H9 (cell line): ENCODE data around the gene FLNC. TPM values are rescaled to one million over a fixed set of nuclear protein-coding genes. Genes with fewer than 3 reads are reported as not detected.

ENCODE experiments used
- DNase-seq: peaks from one replicate; pipeline ENCODE4 v3.0.0-alpha.2; 2017
- H2AFZ ChIP-seq: one replicate; pipeline ENCODE4 v1.6.1; 2013; ENCODE audit warnings: mild to moderate bottlenecking, low read length, control low read depth, moderate library complexity
- H2AK5ac ChIP-seq: 2 replicates; pipeline ENCODE4 v1.6.1; 2013; ENCODE audit warnings: low read length, control low read depth, mixed read lengths; ENCODE audit not compliant: insufficient read length
- H2BK120ac ChIP-seq: one replicate; pipeline ENCODE4 v1.6.1; 2013; ENCODE audit warnings: low read depth, mild to moderate bottlenecking, low read length, control low read depth, inconsistent platforms; ENCODE audit not compliant: poor library complexity, severe bottlenecking
- H2BK12ac ChIP-seq: 2 replicates; pipeline ENCODE4 v1.6.1; 2013; ENCODE audit warnings: low read length, control low read depth, mixed read lengths, low read depth; ENCODE audit not compliant: insufficient read length
- H2BK15ac ChIP-seq: 2 replicates; pipeline ENCODE4 v1.6.1; 2013; ENCODE audit warnings: low read depth, low read length, control low read depth
- H2BK20ac ChIP-seq: one replicate; pipeline ENCODE4 v1.6.1; 2013; ENCODE audit warnings: low read depth, mild to moderate bottlenecking, low read length, control low read depth, inconsistent platforms; ENCODE audit not compliant: poor library complexity, severe bottlenecking
- H2BK5ac ChIP-seq: 2 replicates; pipeline ENCODE4 v1.6.1; 2013; ENCODE audit warnings: low read length, control low read depth, mixed read lengths; ENCODE audit not compliant: insufficient read length
- H3K14ac ChIP-seq: 2 replicates; pipeline ENCODE4 v1.6.1; 2013; ENCODE audit warnings: low read length, control low read depth; ENCODE audit not compliant: insufficient read depth
- H3K18ac ChIP-seq: 2 replicates; pipeline ENCODE4 v1.6.1; 2013; ENCODE audit warnings: low read depth, mild to moderate bottlenecking, mixed read lengths, low read length, control low read depth; ENCODE audit not compliant: insufficient read length
- H3K23ac ChIP-seq: 2 replicates; pipeline ENCODE4 v1.6.1; 2013; ENCODE audit warnings: low read length, control low read depth, mixed read lengths, low read depth; ENCODE audit not compliant: insufficient read length
- H3K23me2 ChIP-seq: 2 replicates; pipeline ENCODE4 v1.6.1; 2013; ENCODE audit warnings: low read depth, mild to moderate bottlenecking, mixed read lengths, low read length, control low read depth; ENCODE audit not compliant: insufficient read length, poor library complexity, severe bottlenecking
- H3K27ac ChIP-seq: 2 replicates; pipeline ENCODE4 v1.5.1; 2013; ENCODE audit warnings: low read length, control low read depth, mixed read lengths, low read depth; ENCODE audit not compliant: insufficient read length
- H3K27me3 ChIP-seq: 2 replicates; pipeline ENCODE4 v1.6.1; 2013; ENCODE audit warnings: low read length, control low read depth, inconsistent platforms; ENCODE audit not compliant: insufficient read depth
- H3K4ac ChIP-seq: 2 replicates; pipeline ENCODE4 v1.6.1; 2013; ENCODE audit warnings: low read depth, mild to moderate bottlenecking, control low read depth, inconsistent platforms, low read length, moderate library complexity
- H3K4me1 ChIP-seq: 2 replicates; pipeline ENCODE4 v1.6.1; 2013; ENCODE audit warnings: low read length, control low read depth, inconsistent platforms; ENCODE audit not compliant: insufficient read depth
- H3K4me2 ChIP-seq: 2 replicates; pipeline ENCODE4 v1.6.1; 2013; ENCODE audit warnings: low read length, control low read depth, mixed read lengths; ENCODE audit not compliant: insufficient read length, insufficient read depth
- H3K56ac ChIP-seq: 2 replicates; pipeline ENCODE4 v1.6.1; 2013; ENCODE audit warnings: low read depth, mild to moderate bottlenecking, mixed read lengths, low read length, control low read depth; ENCODE audit not compliant: insufficient read length
- H3K79me1 ChIP-seq: 2 replicates; pipeline ENCODE4 v1.6.1; 2013; ENCODE audit warnings: low read depth, mild to moderate bottlenecking, moderate library complexity, low read length, control low read depth, inconsistent platforms; ENCODE audit not compliant: insufficient read depth, poor library complexity, severe bottlenecking
- H3K79me2 ChIP-seq: 2 replicates; pipeline ENCODE4 v1.6.1; 2013; ENCODE audit warnings: low read length, control low read depth, inconsistent platforms; ENCODE audit not compliant: insufficient read depth
- H3K9ac ChIP-seq: 2 replicates; pipeline ENCODE4 v1.6.1; 2013; ENCODE audit warnings: low read length, control low read depth, mixed read lengths; ENCODE audit not compliant: insufficient read length; ENCODE audit errors: extremely low read depth
- H3K9me3 ChIP-seq: one replicate; pipeline ENCODE4 v1.6.1; 2013; ENCODE audit warnings: low read depth, low read length, inconsistent platforms; ENCODE audit not compliant: control insufficient read depth
- H3T11ph ChIP-seq: one replicate; pipeline ENCODE4 v1.6.1; 2013; ENCODE audit warnings: mild to moderate bottlenecking, low read length, control low read depth, inconsistent platforms
- H4K20me1 ChIP-seq: one replicate; pipeline ENCODE4 v1.6.1; 2013; ENCODE audit not compliant: control insufficient read depth, insufficient read length, insufficient read depth
- H4K5ac ChIP-seq: 2 replicates; pipeline ENCODE4 v1.6.1; 2013; ENCODE audit warnings: low read depth, mild to moderate bottlenecking, mixed read lengths, low read length, control low read depth; ENCODE audit not compliant: insufficient read length
- H4K8ac ChIP-seq: replicated peaks from 2 replicates; pipeline ENCODE4 v1.6.1; 2013; ENCODE audit warnings: low read length, control low read depth, mixed read lengths, low read depth; ENCODE audit not compliant: insufficient read length
- H4K91ac ChIP-seq: 2 replicates; pipeline ENCODE4 v1.6.1; 2013; ENCODE audit warnings: low read depth, mild to moderate bottlenecking, moderate library complexity, mixed read lengths, low read length, control low read depth; ENCODE audit not compliant: insufficient read length
- H3K27ac Mint-ChIP-seq, 3 experiments: 2 replicates in 2 of 3; 3 replicates in 1 of 3; pipeline ENCODE4 v1.8.0; 2020 to 2021; ENCODE audit warnings: mixed read lengths in 3 of 3, mild to moderate bottlenecking in 1 of 3, moderate library complexity in 1 of 3
- H3K27me3 Mint-ChIP-seq: 2 replicates; pipeline ENCODE4 v1.8.0; 2021; ENCODE audit warnings: low read depth, mild to moderate bottlenecking, moderate library complexity, mixed read lengths
- H3K36me3 Mint-ChIP-seq, 3 experiments: 2 replicates in 2 of 3; 3 replicates in 1 of 3; pipeline ENCODE4 v1.8.0; 2020 to 2021; ENCODE audit warnings: low read depth in 3 of 3, mixed read lengths in 3 of 3; ENCODE audit not compliant: insufficient read depth in 1 of 3
- H3K4me1 Mint-ChIP-seq, 2 experiments: 2 replicates each; pipeline ENCODE4 v1.8.0; 2020; ENCODE audit warnings: mixed read lengths in 2 of 2
- H3K4me3 Mint-ChIP-seq, 2 experiments: 2 replicates in 1 of 2; 3 replicates in 1 of 2; pipeline ENCODE4 v1.8.0; 2020 to 2021; ENCODE audit warnings: mild to moderate bottlenecking in 2 of 2, mixed read lengths in 2 of 2, moderate library complexity in 1 of 2
- H3K9me3 Mint-ChIP-seq, 2 experiments: 2 replicates in 1 of 2; 3 replicates in 1 of 2; pipeline ENCODE4 v1.8.0; 2020; ENCODE audit warnings: mild to moderate bottlenecking in 2 of 2, mixed read lengths in 2 of 2, moderate library complexity in 1 of 2
- CTCF ChIP-seq: fragments of 200-600 bp; sonication (generic); conservative IDR thresholded peaks from 3 replicates; pipeline ENCODE4 v1.8.0; 2021; ENCODE audit warnings: antibody characterized with exemption, mild to moderate bottlenecking
- WGBS: extraction: QIAGEN DNeasy Blood & Tissue Kit; methylation state at CpG from one replicate; pipeline ENCODE4 v1.1.7; 2013; ENCODE audit warnings: missing lambda C conversion rate, low lambda C conversion rate, mixed read lengths; ENCODE audit not compliant: insufficient read length; ENCODE audit errors: extremely low coverage; 5-methylcytosine and 5-hydroxymethylcytosine counted together
- total RNA-seq: library from RNA; stranded (reverse); gene quantifications from 2 replicates; pipeline ENCODE4 v1.2.1, GENCODE V29; 2021

Gene FLNC
- total RNA-seq, 1 experiment from 2014 or later = 12.2 TPM

- Mint-ChIP-seq H3K4me1 (peaks cover 0 to 4% of the 10 kb centered on the region in 2 experiments; a peak in 3 of 4 replicates), H3K9me3 (no peaks in the 10 kb centered on the region), H3K4me3 (no peak overlapping the region), H3K36me3 (no peaks in the 10 kb centered on the region), H3K27ac (no peak overlapping the region), H3K27me3 (peaks cover 2% of the 10 kb centered on the region; the same call in 1 of the 2 replicates)
- H3K9me3 ChIP-seq = no peaks in the 10 kb centered on the region
- no peak overlapping the region for H2BK5ac ChIP-seq
- no peak for TF ChIP-seq CTCF
- no peak overlapping the region for H2BK15ac ChIP-seq
- no peak overlapping the region for H2BK120ac ChIP-seq
- H3K23me2 ChIP-seq = no peaks in the 10 kb centered on the region
- no CpG with 5 or more reads among the region's 4 CpGs for WGBS
- H3K14ac ChIP-seq = no peak overlapping the region
- H3K27me3 ChIP-seq = no peaks in the 10 kb centered on the region
- no peak overlapping the region for H2AK5ac ChIP-seq
- H4K5ac ChIP-seq = no peak overlapping the region
- H3K27ac ChIP-seq = no peak overlapping the region
- H2BK12ac ChIP-seq = no peak overlapping the region
- H3K4me1 ChIP-seq = no peaks in the 10 kb centered on the region
- H3K23ac ChIP-seq = no peak overlapping the region
- no peak overlapping the region for H3K4ac ChIP-seq
- H2AFZ ChIP-seq = no peak overlapping the region
- H3K56ac ChIP-seq = no peak overlapping the region
- no peaks in the 10 kb centered on the region for H3K79me1 ChIP-seq
- no peak overlapping the region for H3K9ac ChIP-seq
- H3T11ph ChIP-seq = no peak overlapping the region
- DNase-seq = no peak
- H4K8ac ChIP-seq = no peak overlapping the region
- H3K4me2 ChIP-seq = no peak overlapping the region
- H4K91ac ChIP-seq = no peak overlapping the region
- no peaks in the 10 kb centered on the region for H3K79me2 ChIP-seq
- no peaks in the 10 kb centered on the region for H4K20me1 ChIP-seq
- no peak overlapping the region for H2BK20ac ChIP-seq
- no peak overlapping the region for H3K18ac ChIP-seq
These were observed 8.5 kb upstream of the FLNC start for GRCh38 chr7:128821724-128822123.
